KMS-11 (cell line): ENCODE results near the gene ABCC3.

Experiments
- H2AFZ ChIP-seq: fragments of 200-600 bp; sonication (generic); 2 replicates; pipeline ENCODE4 v1.6.1; 2016; ENCODE audit warnings: antibody characterized with exemption, mixed run types, low read depth
- H3K27ac ChIP-seq: fragments of 200-600 bp; sonication (generic); 2 replicates; pipeline ENCODE4 v1.6.1; 2016; ENCODE audit warnings: mild to moderate bottlenecking, mixed run types
- H3K27me3 ChIP-seq: fragments of 200-600 bp; sonication (generic); 2 replicates; pipeline ENCODE4 v1.6.1; 2017; ENCODE audit warnings: mild to moderate bottlenecking, low read depth, mixed run types, moderate library complexity; ENCODE audit not compliant: insufficient read depth
- H3K36me3 ChIP-seq: fragments of 200-600 bp; sonication (generic); 2 replicates; pipeline ENCODE4 v1.6.1; 2017; ENCODE audit warnings: mild to moderate bottlenecking, mixed run types; ENCODE audit not compliant: insufficient read depth
- H3K4me1 ChIP-seq: fragments of 200-600 bp; sonication (generic); 2 replicates; pipeline ENCODE4 v1.6.1; 2016; ENCODE audit warnings: mild to moderate bottlenecking, low read depth, mixed run types; ENCODE audit not compliant: poor library complexity, severe bottlenecking
- H3K4me2 ChIP-seq: fragments of 200-600 bp; sonication (generic); 2 replicates; pipeline ENCODE4 v1.7.0; 2016; ENCODE audit warnings: mild to moderate bottlenecking, mixed run types
- H3K4me3 ChIP-seq: fragments of 200-600 bp; sonication (generic); IDR thresholded peaks from 2 replicates; pipeline ENCODE4 v1.6.1; 2017; ENCODE audit warnings: low read depth, low read length, mixed read lengths; ENCODE audit not compliant: insufficient read depth
- H3K79me2 ChIP-seq: fragments of 200-600 bp; sonication (generic); 2 replicates; pipeline ENCODE4 v1.6.1; 2016; ENCODE audit warnings: low read depth, mixed run types; ENCODE audit not compliant: insufficient read depth
- H3K9ac ChIP-seq: fragments of 200-600 bp; sonication (generic); 2 replicates; pipeline ENCODE4 v1.6.1; 2016; ENCODE audit warnings: mild to moderate bottlenecking, mixed run types
- H4K20me1 ChIP-seq: fragments of 200-600 bp; sonication (generic); 2 replicates; pipeline ENCODE4 v1.6.1; 2016; ENCODE audit warnings: mild to moderate bottlenecking, mixed run types; ENCODE audit not compliant: insufficient read depth
- CTCF ChIP-seq: fragments of 200-600 bp; sonication (generic); conservative IDR thresholded peaks from 2 replicates; pipeline ENCODE4 v1.6.1; 2017; ENCODE audit warnings: low read depth, mild to moderate bottlenecking, antibody characterized with exemption, low read length, moderate library complexity, mixed read lengths

ABCC3 gene

GRCh38 chr17:50737118-50737698, 102.5 kb downstream of the ABCC3 start:
- H3K27ac ChIP-seq, result peak overlapping the region; percentile 9; the same call in 1 of the 2 replicates
- H3K79me2 ChIP-seq, result peaks cover 88% of the 10 kb centered on the region
- no peak overlapping the region for H3K4me2 ChIP-seq
- H2AFZ ChIP-seq, result no peak overlapping the region
- no peak overlapping the region for H3K9ac ChIP-seq
- no peaks in the 10 kb centered on the region for H3K27me3 ChIP-seq
- peaks cover 22% of the 10 kb centered on the region; the same call in 1 of the 2 replicates for H3K36me3 ChIP-seq
- H4K20me1 ChIP-seq, result peaks cover 29% of the 10 kb centered on the region
- TF ChIP-seq CTCF, result no peak
- H3K4me1 ChIP-seq, result peaks cover 54% of the 10 kb centered on the region
- no peak overlapping the region for H3K4me3 ChIP-seq

- Histone ChIP-seq H4K20me1 (peaks cover 29% of the 10 kb centered on the region), H3K4me2 (no peak overlapping the region), H3K4me3 (no peak overlapping the region), H2AFZ (no peak overlapping the region), H3K9ac (no peak overlapping the region), H3K27ac (no peak overlapping the region), H3K36me3 (peaks cover 39% of the 10 kb centered on the region; the same call in 1 of the 2 replicates), H3K27me3 (no peaks in the 10 kb centered on the region), H3K4me1 (peaks cover 54% of the 10 kb centered on the region), H3K79me2 (peaks cover 78% of the 10 kb centered on the region)
- no peak for TF ChIP-seq CTCF
Observed at GRCh38 chr17:50739098-50739497, 104.4 kb downstream of the ABCC3 start.
